SK-N-SH (cell line): ENCODE results near the gene RDX. TPM values are rescaled to one million over a fixed set of nuclear protein-coding genes. Genes with fewer than 3 reads are reported as not detected.

Experiments
- CTCF ChIA-PET: fragments of 300-600, 350-600 bp; formaldehyde crosslinking; extraction: SDS; loops from one replicate; lab custom pipeline; 2021; lab: Yijun Ruan, JAX
- POLR2A ChIA-PET: fragments of 350-600 bp; sonication (Branson Sonifier 250); formaldehyde crosslinking; extraction: SDS; loops from one replicate; lab custom pipeline; 2020; ENCODE audit warnings: antibody characterized with exemption, inconsistent platforms; lab: Yijun Ruan, JAX
- DNase-seq: peaks from one replicate; pipeline ENCODE4 v3.0.0; 2012
- H2AFZ ChIP-seq: fragments of 200-600 bp; sonication (generic); 2 replicates; pipeline ENCODE4 v1.8.1; 2016; ENCODE audit warnings: antibody characterized with exemption, mild to moderate bottlenecking, low read depth
- H3F3A ChIP-seq: fragments of 200-600 bp; sonication (generic); replicated peaks from 2 replicates; pipeline ENCODE3; 2016; ENCODE audit warnings: antibody characterized with exemption, mild to moderate bottlenecking; ENCODE audit not compliant: insufficient read depth
- H3K27ac ChIP-seq, 2 experiments: fragments of 200-500 bp in 1 of 2; fragments of 200-600 bp in 1 of 2; sonication (Bioruptor generic) in 1 of 2; sonication (generic), shearing (Covaris generic) in 1 of 2; 2 replicates each; pipeline versions ENCODE4 v1.5.1 to v1.6.1; 2014 to 2016; ENCODE audit warnings: low read depth in 2 of 2, inconsistent platforms in 1 of 2, low read length in 1 of 2, mild to moderate bottlenecking in 1 of 2, mixed read lengths in 1 of 2
- H3K27me3 ChIP-seq: fragments of 200-600 bp; sonication (generic), shearing (Covaris generic); 2 replicates; pipeline ENCODE4 v1.6.1; 2016; ENCODE audit warnings: mixed run types; ENCODE audit not compliant: insufficient read depth
- H3K36me3 ChIP-seq, 2 experiments: fragments of 200-500 bp in 1 of 2; fragments of 200-600 bp in 1 of 2; sonication (Bioruptor generic) in 1 of 2; sonication (generic) in 1 of 2; replicated peaks in 1 of 2; 2 replicates each; pipeline versions ENCODE3 to v1.5.1; 2014 to 2016; ENCODE audit warnings: low read length in 1 of 2, mild to moderate bottlenecking in 1 of 2; ENCODE audit not compliant: insufficient read depth in 2 of 2, control insufficient read depth in 1 of 2
- H3K4me1 ChIP-seq, 2 experiments: fragments of 200-500 bp in 1 of 2; fragments of 200-600 bp in 1 of 2; sonication (Bioruptor generic) in 1 of 2; sonication (generic), shearing (Covaris generic) in 1 of 2; 2 replicates each; pipeline versions ENCODE4 v1.5.1 to v1.6.1; 2014 to 2016; ENCODE audit warnings: low read depth in 1 of 2, low read length in 1 of 2, mixed run types in 1 of 2; ENCODE audit not compliant: insufficient read depth in 2 of 2, control insufficient read depth in 1 of 2
- H3K4me2 ChIP-seq: fragments of 200-600 bp; sonication (generic), shearing (Covaris generic); 2 replicates; pipeline ENCODE4 v1.6.1; 2017; ENCODE audit warnings: mixed run types
- H3K4me3 ChIP-seq, 2 experiments: fragments of 200-500 bp in 1 of 2; fragments of 200-600 bp in 1 of 2; sonication (Bioruptor generic) in 1 of 2; sonication (generic), shearing (Covaris generic) in 1 of 2; 2 replicates each; pipeline versions ENCODE4 v1.5.1 to v1.8.1; 2014 to 2016; ENCODE audit warnings: low read depth in 2 of 2, inconsistent platforms in 1 of 2, low read length in 1 of 2, mild to moderate bottlenecking in 1 of 2, mixed read lengths in 1 of 2, moderate library complexity in 1 of 2
- H3K79me2 ChIP-seq: fragments of 200-600 bp; sonication (generic); 2 replicates; pipeline ENCODE4 v1.8.1; 2017; ENCODE audit warnings: mild to moderate bottlenecking; ENCODE audit not compliant: insufficient read depth
- H3K9ac ChIP-seq: fragments of 200-600 bp; sonication (generic); 2 replicates; pipeline ENCODE4 v1.6.1; 2017; ENCODE audit warnings: mixed run types
- H3K9me2 ChIP-seq: fragments of 200-600 bp; sonication (generic); 2 replicates; pipeline ENCODE4 v1.6.1; 2017; ENCODE audit warnings: mixed run types
- H3K9me3 ChIP-seq: fragments of 200-600 bp; sonication (generic); 2 replicates; pipeline ENCODE4 v1.6.1; 2017; ENCODE audit warnings: mixed run types, mild to moderate bottlenecking, moderate library complexity
- H4K20me1 ChIP-seq: fragments of 200-600 bp; sonication (generic); 2 replicates; pipeline ENCODE4 v1.6.1; 2017; ENCODE audit warnings: mild to moderate bottlenecking, mixed run types; ENCODE audit not compliant: insufficient read depth
- EP300 ChIP-seq, 2 experiments: IDR thresholded peaks; 2 replicates each; pipeline versions ENCODE4 v1.4.0 to v1.6.1; 2012; ENCODE audit warnings: borderline replicate concordance in 1 of 2, low read depth in 1 of 2, low read length in 1 of 2
- EZH2phosphoT487 ChIP-seq: fragments of 200-600 bp; sonication (generic); IDR thresholded peaks from 2 replicates; pipeline ENCODE4 v1.6.1; 2017; ENCODE audit warnings: low read depth, mixed run types, mild to moderate bottlenecking, antibody characterized with exemption, moderate library complexity, borderline replicate concordance
- FOSL2 ChIP-seq: IDR thresholded peaks from 2 replicates; pipeline ENCODE4 v1.4.0; 2012; ENCODE audit warnings: low read depth, mild to moderate bottlenecking, moderate library complexity, borderline replicate concordance
- FOXJ3 ChIP-seq: sonication (generic); formaldehyde crosslinking; IDR thresholded peaks from 2 replicates; pipeline ENCODE4 v1.5.1; 2020; ENCODE audit warnings: mild to moderate bottlenecking, missing genetic modification reagents
- FOXM1 ChIP-seq: IDR thresholded peaks from 2 replicates; pipeline ENCODE4 v1.4.0; 2012; ENCODE audit warnings: low read depth, mild to moderate bottlenecking
- GATA2 ChIP-seq: sonication (generic); formaldehyde crosslinking; IDR thresholded peaks from 2 replicates; pipeline ENCODE4 v1.5.0; 2020; ENCODE audit warnings: mild to moderate bottlenecking, missing genetic modification reagents
- JUND ChIP-seq: IDR thresholded peaks from 2 replicates; pipeline ENCODE4 v1.4.0; 2012
- MEF2A ChIP-seq: IDR thresholded peaks from 2 replicates; pipeline ENCODE4 v1.4.0; 2012; ENCODE audit warnings: low read depth, borderline replicate concordance
- POLR2AphosphoS5 ChIP-seq: IDR thresholded peaks from 2 replicates; pipeline ENCODE4 v1.6.1; 2012; ENCODE audit warnings: low read depth, low read length
- RAD21 ChIP-seq: IDR thresholded peaks from 2 replicates; pipeline ENCODE4 v1.6.1; 2012; ENCODE audit warnings: mild to moderate bottlenecking, low read length
- RCOR1 ChIP-seq: fragments of 150-350 bp; IDR thresholded peaks from 2 replicates; pipeline ENCODE4 v1.6.1; 2017; ENCODE audit warnings: antibody characterized with exemption, low read length
- RFX5 ChIP-seq: IDR thresholded peaks from 2 replicates; pipeline ENCODE4 v1.6.1; 2012; ENCODE audit warnings: mild to moderate bottlenecking, improper control_type of control experiment, low read length
- RXRA ChIP-seq: IDR thresholded peaks from 2 replicates; pipeline ENCODE4 v1.4.0; 2012; ENCODE audit warnings: low read depth, mild to moderate bottlenecking, borderline replicate concordance
- SIN3A ChIP-seq: IDR thresholded peaks from 2 replicates; pipeline ENCODE4 v1.6.1; 2012; ENCODE audit warnings: low read depth, mild to moderate bottlenecking, low read length, moderate library complexity, borderline replicate concordance
- TAF1 ChIP-seq: IDR thresholded peaks from 2 replicates; pipeline ENCODE4 v1.6.1; 2012; ENCODE audit warnings: low read depth, mild to moderate bottlenecking, low read length, moderate library complexity, borderline replicate concordance
- TCF12 ChIP-seq: IDR thresholded peaks from 2 replicates; pipeline ENCODE4 v1.4.0; 2012
- TEAD4 ChIP-seq: IDR thresholded peaks from 2 replicates; pipeline ENCODE4 v1.4.0; 2012; ENCODE audit warnings: mild to moderate bottlenecking, borderline replicate concordance; ENCODE audit not compliant: insufficient read depth
- YY1 ChIP-seq: IDR thresholded peaks from 2 replicates; pipeline ENCODE4 v1.4.0; 2012; ENCODE audit warnings: low read depth, mild to moderate bottlenecking
- WGBS: methylation state at CpG from one replicate; pipeline ENCODE4 v1.1.6; 2017; ENCODE audit warnings: low lambda C conversion rate; 5-methylcytosine and 5-hydroxymethylcytosine counted together
- polyA plus RNA-seq, 3 experiments: library from polyadenylated mRNA; depleted of rRNA; stranded (reverse); fragments of >200 nt; gene quantifications; 2 replicates each; pipeline ENCODE4 v1.2.3, GENCODE V29; 2012
- TF ChIP-seq, protein P1 (sequence below): IDR thresholded peaks from 2 replicates; pipeline ENCODE4 v1.6.1; 2012; ENCODE audit warnings: mild to moderate bottlenecking, low read depth, low read length, moderate library complexity
- TF ChIP-seq, protein P2 (sequence below): fragments of 150-350 bp; IDR thresholded peaks from 2 replicates; pipeline ENCODE4 v1.6.1; 2017; ENCODE audit warnings: antibody characterized with exemption, low read length, low read depth, borderline replicate concordance
- TF ChIP-seq, protein P3 (sequence below): IDR thresholded peaks from 2 replicates; pipeline ENCODE4 v1.4.0; 2012; ENCODE audit warnings: low read depth
- TF ChIP-seq, protein P4 (sequence below): fragments of 150-350 bp; IDR thresholded peaks from 2 replicates; pipeline ENCODE4 v1.6.1; 2016; ENCODE audit warnings: mild to moderate bottlenecking, low read depth, low read length

Gene RDX
- polyA plus RNA-seq, 1 of the 3 experiments (the other 2 are of a cell fraction), result 29.4 TPM

- Histone ChIP-seq H3F3A (peaks cover 8% of the 10 kb centered on the region), H3K36me3 (peaks cover 0 to 9% of the 10 kb centered on the region in 2 experiments), H2AFZ (no peak overlapping the region), H3K79me2 (peaks cover 100% of the 10 kb centered on the region), H4K20me1 (peaks cover 81% of the 10 kb centered on the region), H3K27ac (no peak overlapping the region), H3K4me1 (peaks cover 4 to 29% of the 10 kb centered on the region in 2 experiments; a peak in 3 of 4 replicates), H3K27me3 (no peaks in the 10 kb centered on the region), H3K9me3 (no peaks in the 10 kb centered on the region), H3K4me2 (no peak overlapping the region), H3K4me3 (no peak overlapping the region), H3K9ac (no peak overlapping the region), H3K9me2 (no peaks in the 10 kb centered on the region)
- DNase-seq, result no peak
- TF ChIP-seq RCOR1 (no peak), RXRA (no peak), FOXJ3 (no peak), TCF12 (no peak), FOSL2 (no peak), RFX5 (no peak), EP300 (IDR thresholded peaks at IDR 0.05; ENCODE audit: borderline replicate concordance in 1 of 2, low read depth in 1 of 2, low read length in 1 of 2) (no peak), GATA2 (CRISPR knock-in tag) (no peak), FOXM1 (no peak), SIN3A (no peak)
- TF ChIP-seq, protein P1, sequence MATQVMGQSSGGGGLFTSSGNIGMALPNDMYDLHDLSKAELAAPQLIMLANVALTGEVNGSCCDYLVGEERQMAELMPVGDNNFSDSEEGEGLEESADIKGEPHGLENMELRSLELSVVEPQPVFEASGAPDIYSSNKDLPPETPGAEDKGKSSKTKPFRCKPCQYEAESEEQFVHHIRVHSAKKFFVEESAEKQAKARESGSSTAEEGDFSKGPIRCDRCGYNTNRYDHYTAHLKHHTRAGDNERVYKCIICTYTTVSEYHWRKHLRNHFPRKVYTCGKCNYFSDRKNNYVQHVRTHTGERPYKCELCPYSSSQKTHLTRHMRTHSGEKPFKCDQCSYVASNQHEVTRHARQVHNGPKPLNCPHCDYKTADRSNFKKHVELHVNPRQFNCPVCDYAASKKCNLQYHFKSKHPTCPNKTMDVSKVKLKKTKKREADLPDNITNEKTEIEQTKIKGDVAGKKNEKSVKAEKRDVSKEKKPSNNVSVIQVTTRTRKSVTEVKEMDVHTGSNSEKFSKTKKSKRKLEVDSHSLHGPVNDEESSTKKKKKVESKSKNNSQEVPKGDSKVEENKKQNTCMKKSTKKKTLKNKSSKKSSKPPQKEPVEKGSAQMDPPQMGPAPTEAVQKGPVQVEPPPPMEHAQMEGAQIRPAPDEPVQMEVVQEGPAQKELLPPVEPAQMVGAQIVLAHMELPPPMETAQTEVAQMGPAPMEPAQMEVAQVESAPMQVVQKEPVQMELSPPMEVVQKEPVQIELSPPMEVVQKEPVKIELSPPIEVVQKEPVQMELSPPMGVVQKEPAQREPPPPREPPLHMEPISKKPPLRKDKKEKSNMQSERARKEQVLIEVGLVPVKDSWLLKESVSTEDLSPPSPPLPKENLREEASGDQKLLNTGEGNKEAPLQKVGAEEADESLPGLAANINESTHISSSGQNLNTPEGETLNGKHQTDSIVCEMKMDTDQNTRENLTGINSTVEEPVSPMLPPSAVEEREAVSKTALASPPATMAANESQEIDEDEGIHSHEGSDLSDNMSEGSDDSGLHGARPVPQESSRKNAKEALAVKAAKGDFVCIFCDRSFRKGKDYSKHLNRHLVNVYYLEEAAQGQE, result no peak
- TF ChIP-seq, protein P2, sequence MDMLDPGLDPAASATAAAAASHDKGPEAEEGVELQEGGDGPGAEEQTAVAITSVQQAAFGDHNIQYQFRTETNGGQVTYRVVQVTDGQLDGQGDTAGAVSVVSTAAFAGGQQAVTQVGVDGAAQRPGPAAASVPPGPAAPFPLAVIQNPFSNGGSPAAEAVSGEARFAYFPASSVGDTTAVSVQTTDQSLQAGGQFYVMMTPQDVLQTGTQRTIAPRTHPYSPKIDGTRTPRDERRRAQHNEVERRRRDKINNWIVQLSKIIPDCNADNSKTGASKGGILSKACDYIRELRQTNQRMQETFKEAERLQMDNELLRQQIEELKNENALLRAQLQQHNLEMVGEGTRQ, result no peak
- WGBS, result 90% methylated on average over 10 of the region's 10 CpGs
- POLR2A ChIA-PET, result no interaction called here
- CTCF ChIA-PET, result no interaction called here
Measured at GRCh38 chr11:110289472-110289871, 6.9 kb downstream of the RDX start.

- 89% methylated on average over 1 of the region's 1 CpG for WGBS
- no peaks in the 10 kb centered on the region for H3K9me3 ChIP-seq
- peaks cover 100% of the 10 kb centered on the region for H3K79me2 ChIP-seq
- H4K20me1 ChIP-seq, result peaks cover 73% of the 10 kb centered on the region
- DNase-seq, result no peak
- peaks cover 8% of the 10 kb centered on the region for H3F3A ChIP-seq
- H3K27me3 ChIP-seq, result no peaks in the 10 kb centered on the region
- H3K27ac ChIP-seq, result no peak overlapping the region
- no peak overlapping the region for H3K9ac ChIP-seq
- H3K4me1 ChIP-seq, result peaks cover 0 to 12% of the 10 kb centered on the region in 2 experiments; a peak in 1 of 4 replicates
- H2AFZ ChIP-seq, result no peak overlapping the region
- CTCF ChIA-PET, result interaction anchor here (1.0 to 1.5 kb wide), 4 partner anchors 11 to 81 kb away, joined by 3 to 5 read pairs (median 3); no protein-coding TSS in a partner anchor
- H3K36me3 ChIP-seq, result peaks cover 0 to 5% of the 10 kb centered on the region in 2 experiments
- no peak overlapping the region for H3K4me2 ChIP-seq
- H3K9me2 ChIP-seq, result no peaks in the 10 kb centered on the region
- H3K4me3 ChIP-seq, result no peak overlapping the region
- POLR2A ChIA-PET, result no interaction called here
- TF ChIP-seq, protein P3, sequence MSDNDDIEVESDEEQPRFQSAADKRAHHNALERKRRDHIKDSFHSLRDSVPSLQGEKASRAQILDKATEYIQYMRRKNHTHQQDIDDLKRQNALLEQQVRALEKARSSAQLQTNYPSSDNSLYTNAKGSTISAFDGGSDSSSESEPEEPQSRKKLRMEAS, result no peak
- no peak for TF ChIP-seq YY1
- TF ChIP-seq FOSL2, result no peak
- no peak for TF ChIP-seq SIN3A
- TF ChIP-seq TAF1, result no peak
- no peak for TF ChIP-seq FOXM1
- no peak for TF ChIP-seq RAD21
- TF ChIP-seq TEAD4, result no peak
- no peak for TF ChIP-seq MEF2A
- TF ChIP-seq JUND, result no peak
- no peak for TF ChIP-seq POLR2AphosphoS5
- TF ChIP-seq RFX5, result no peak
- TF ChIP-seq EZH2phosphoT487, result no peak
- TF ChIP-seq, protein P4, sequence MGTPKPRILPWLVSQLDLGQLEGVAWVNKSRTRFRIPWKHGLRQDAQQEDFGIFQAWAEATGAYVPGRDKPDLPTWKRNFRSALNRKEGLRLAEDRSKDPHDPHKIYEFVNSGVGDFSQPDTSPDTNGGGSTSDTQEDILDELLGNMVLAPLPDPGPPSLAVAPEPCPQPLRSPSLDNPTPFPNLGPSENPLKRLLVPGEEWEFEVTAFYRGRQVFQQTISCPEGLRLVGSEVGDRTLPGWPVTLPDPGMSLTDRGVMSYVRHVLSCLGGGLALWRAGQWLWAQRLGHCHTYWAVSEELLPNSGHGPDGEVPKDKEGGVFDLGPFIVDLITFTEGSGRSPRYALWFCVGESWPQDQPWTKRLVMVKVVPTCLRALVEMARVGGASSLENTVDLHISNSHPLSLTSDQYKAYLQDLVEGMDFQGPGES, result no peak
Measured at GRCh38 chr11:110287537-110287936, 8.9 kb downstream of the RDX start.
